GM18858 (cell line): Measurements from ENCODE around the gene FAM241B.

Experiments used
- ATAC-seq: cut with Tn5 transposase; IDR thresholded peaks from one replicate; pipeline ENCODE4 v1.9.1; 2021; ENCODE audit not compliant: unreplicated experiment

FAM241B gene

GRCh38 chr10:69629897-69630650 lies at the start of gene FAM241B:
Gene FAM241B (plus strand): TSS chr10:69630247. CDS start chr10:69631744, 1,497 bp downstream.
- ATAC-seq: no peak

- no peak for ATAC-seq
Measured at GRCh38 chr10:69580435-69580834, 49.6 kb upstream of the FAM241B start.

GRCh38 chr10:69583106-69583505 lies 46.9 kb upstream of the FAM241B start:
- ATAC-seq: no peak

GRCh38 chr10:69584624-69585023 lies 45.4 kb upstream of the FAM241B start:
- ATAC-seq: no peak

- ATAC-seq: no peak
Measured at GRCh38 chr10:69588358-69588757, 41.7 kb upstream of the FAM241B start.

GRCh38 chr10:69600761-69601330 lies 29.2 kb upstream of the FAM241B start:
- ATAC-seq: no peak

GRCh38 chr10:69609077-69609476 lies 21.0 kb upstream of the FAM241B start:
- no peak for ATAC-seq

GRCh38 chr10:69612760-69613159 lies 17.3 kb upstream of the FAM241B start:
- no peak for ATAC-seq

GRCh38 chr10:69614130-69614529 lies 15.9 kb upstream of the FAM241B start:
- ATAC-seq: no peak

- no peak for ATAC-seq
Measured at GRCh38 chr10:69616358-69616757, 13.7 kb upstream of the FAM241B start.

GRCh38 chr10:69618746-69619145 lies 11.3 kb upstream of the FAM241B start:
- ATAC-seq: no peak

GRCh38 chr10:69619626-69620025 lies 10.4 kb upstream of the FAM241B start:
- ATAC-seq: no peak

GRCh38 chr10:69620625-69621024 lies 9.4 kb upstream of the FAM241B start:
- ATAC-seq: no peak

GRCh38 chr10:69624245-69624786 lies 5.7 kb upstream of the FAM241B start:
- ATAC-seq: no peak

- no peak for ATAC-seq
Measured at GRCh38 chr10:69626826-69627225, 3.2 kb upstream of the FAM241B start.

- ATAC-seq: no peak
Measured at GRCh38 chr10:69628891-69629290, 1.2 kb upstream of the FAM241B start.

GRCh38 chr10:69629519-69629896 lies 539 bp upstream of the FAM241B start:
- no peak for ATAC-seq

- ATAC-seq: no peak
Measured at GRCh38 chr10:69630651-69631400, 779 bp downstream of the FAM241B start.

- ATAC-seq: no peak
Measured at GRCh38 chr10:69631566-69631965, 1.5 kb downstream of the FAM241B start.

GRCh38 chr10:69632516-69633199 lies 2.6 kb downstream of the FAM241B start:
- no peak for ATAC-seq
